Hematopoietic multipotent progenitor cell (in vitro differentiated cells): ENCODE measurements around the gene CD81. TPM values are rescaled to one million over a fixed set of nuclear protein-coding genes. Genes with fewer than 3 reads are reported as not detected.

Experiments
- DNase-seq, 3 donors: peaks; one replicate each; pipeline ENCODE4 v3.0.0-alpha.2; 2011 to 2015; ENCODE audit warnings: low read depth in 2 of 3, low spot score in 2 of 3
- total RNA-seq: library from RNA; depleted of rRNA; stranded (reverse); fragments of >200 nt; gene quantifications from one replicate; pipeline ENCODE4 v1.2.3, GENCODE V29; 2012

CD81 gene
- total RNA-seq, 1 donor: 294 TPM

GRCh38 chr11:2432628-2433071, 55.5 kb downstream of the CD81 start:
- DNase-seq: no peak

GRCh38 chr11:2433106-2433925, 56.2 kb downstream of the CD81 start:
- no peak for DNase-seq

- no peak for DNase-seq
These were observed 56.9 kb downstream of the CD81 start for GRCh38 chr11:2434008-2434407.

- no peak for DNase-seq
These were observed 57.6 kb downstream of the CD81 start for GRCh38 chr11:2434506-2435255.

- no peak for DNase-seq
These were observed 58.3 kb downstream of the CD81 start for GRCh38 chr11:2435288-2436012.

GRCh38 chr11:2436013-2436520, 59.0 kb downstream of the CD81 start:
- no peak for DNase-seq

GRCh38 chr11:2436521-2437031, 59.5 kb downstream of the CD81 start:
- no peak for DNase-seq

GRCh38 chr11:2437516-2437915, 60.4 kb downstream of the CD81 start:
- no peak for DNase-seq

GRCh38 chr11:2439820-2440219, 62.7 kb downstream of the CD81 start:
- DNase-seq: no peak

- peak in 1 of 3 donors; percentile 25 for DNase-seq
These were observed 63.5 kb downstream of the CD81 start for GRCh38 chr11:2440646-2441045.

- no peak for DNase-seq
These were observed 64.1 kb downstream of the CD81 start for GRCh38 chr11:2441171-2441570.

- DNase-seq: no peak
These were observed 65.5 kb downstream of the CD81 start for GRCh38 chr11:2442589-2442988.

- DNase-seq: no peak
These were observed 66.3 kb downstream of the CD81 start for GRCh38 chr11:2443406-2443805.

GRCh38 chr11:2443881-2444820, 67.0 kb downstream of the CD81 start, which contains the start of gene TRPM5:
TSS of gene TRPM5 (minus strand) at chr11:2444514. CDS start at chr11:2423036, 21,478 bp downstream.
- peak in 2 of 3 donors; percentile 49 to 66 for DNase-seq

- DNase-seq: peak in 2 of 3 donors; percentile 38 to 53
These were observed 68.0 kb downstream of the CD81 start, which contains the start of gene KCNQ1 for GRCh38 chr11:2444821-2445745. TSS of gene KCNQ1 (plus strand) at chr11:2445008. CDS start at chr11:2445099, 91 bp downstream.

- DNase-seq: no peak
These were observed 68.8 kb downstream of the CD81 start for GRCh38 chr11:2445746-2446551.

GRCh38 chr11:2446590-2447252, 69.6 kb downstream of the CD81 start:
- DNase-seq: peak in 2 of 3 donors; percentile 31 to 50
